Mucosa of descending colon (tissue), 3 donors: ENCODE data around the gene EXPH5. TPM values are rescaled to one million over a fixed set of nuclear protein-coding genes. Genes with fewer than 3 reads are reported as not detected.
A peak's percentile ranks its signal among the peaks of the same experiment; 100 is the strongest.

ENCODE experiments used
- ATAC-seq: fragments of 200-7000 bp; cut with Tn5 transposase; one replicate; pipeline ENCODE4 v1.9.1; 2020; ENCODE audit warnings: mild to moderate bottlenecking, moderate library complexity
- DNase-seq, 3 donors: peaks; one replicate each; pipeline ENCODE4 v3.0.0-alpha.2; 2020
- H3K36me3 ChIP-seq: fragments of 200-600 bp; one replicate; pipeline ENCODE4 v1.8.0; 2021; ENCODE audit warnings: low read depth, mild to moderate bottlenecking
- H3K4me1 ChIP-seq: fragments of 200-600 bp; one replicate; pipeline ENCODE4 v1.8.0; 2021; ENCODE audit warnings: low read depth, mild to moderate bottlenecking
- H3K4me3 ChIP-seq: fragments of 200-600 bp; one replicate; pipeline ENCODE4 v1.8.0; 2021; ENCODE audit warnings: mild to moderate bottlenecking
- H3K9me3 ChIP-seq: fragments of 200-600 bp; one replicate; pipeline ENCODE4 v1.8.0; 2021; ENCODE audit warnings: mild to moderate bottlenecking
- CTCF ChIP-seq: fragments of 200-600 bp; IDR thresholded peaks from one replicate; pipeline ENCODE4 v1.8.0; 2022; ENCODE audit warnings: antibody characterized with exemption, mild to moderate bottlenecking
- intact Hi-C, 2 donors: fragments of 100-400 bp; cut with DNase I in 1 of 2; cut with micrococcal nuclease in 1 of 2; formaldehyde crosslinking; loops; one replicate each; pipeline versions ENCODE4 v1.11.0 to v1.11.1; 2022; cut with DNase I, micrococcal nuclease
- total RNA-seq, 3 donors: library from RNA; stranded (reverse); fragmentation: NEBNext Ultra II Directional in 2 of 3; extraction: Animal tissue kit (Norgen Biotek cat#: 25700) in 2 of 3; gene quantifications; one replicate each; pipeline versions ENCODE4 v1.2.1 to v1.2.4, GENCODE V29; 2021 to 2023
- donor health status: DM: no; HTN: no; CAD: no; lungs with moderate emphysema.
- donor health status: DM: no; HTN: no; CAD: no.
- donor health status: DM: no; HTN: yes; CAD: no.

EXPH5 gene
- total RNA-seq, 3 donors from 2014 or later: 22.4 to 79.3 (median 26.1) TPM

DNA sequence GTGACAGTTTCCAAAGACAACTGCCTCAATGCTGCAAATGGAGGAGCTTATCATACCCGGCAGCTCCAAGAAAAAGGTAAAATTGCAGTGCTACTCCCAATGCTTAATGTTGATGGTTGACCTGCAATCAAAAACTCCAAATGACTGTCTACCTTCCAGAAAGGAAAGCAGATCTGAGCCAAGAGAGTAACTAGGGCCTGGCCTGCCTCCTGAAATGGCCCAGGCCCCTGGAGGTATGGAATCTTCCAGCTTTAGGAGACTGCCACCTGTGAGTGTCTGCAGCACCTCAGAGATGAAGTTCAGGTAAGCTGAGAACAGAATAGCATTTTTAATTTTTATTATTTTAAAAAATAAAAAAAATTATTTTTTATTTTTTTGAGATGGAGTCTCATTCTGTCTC lies 23.7 kb downstream of the EXPH5 start:
- Histone ChIP-seq H3K36me3 (no peaks in the 10 kb centered on the region), H3K4me1 (peaks cover 11% of the 10 kb centered on the region), H3K4me3 (no peak overlapping the region), H3K9me3 (no peaks in the 10 kb centered on the region)
- DNase-seq: no peak
- intact Hi-C loops: no loop called here
- no peak for ATAC-seq
- no peak for TF ChIP-seq CTCF

GRCh38 chr11:108568195-108568858 lies 25.2 kb downstream of the EXPH5 start:
- intact Hi-C loops: no loop called here
- no peak for DNase-seq
- no peak overlapping the region for H3K4me3 ChIP-seq
- H3K4me1 ChIP-seq: peaks cover 11% of the 10 kb centered on the region
- H3K9me3 ChIP-seq: no peaks in the 10 kb centered on the region
- TF ChIP-seq CTCF: no peak
- ATAC-seq: no peak
- H3K36me3 ChIP-seq: no peaks in the 10 kb centered on the region

DNA sequence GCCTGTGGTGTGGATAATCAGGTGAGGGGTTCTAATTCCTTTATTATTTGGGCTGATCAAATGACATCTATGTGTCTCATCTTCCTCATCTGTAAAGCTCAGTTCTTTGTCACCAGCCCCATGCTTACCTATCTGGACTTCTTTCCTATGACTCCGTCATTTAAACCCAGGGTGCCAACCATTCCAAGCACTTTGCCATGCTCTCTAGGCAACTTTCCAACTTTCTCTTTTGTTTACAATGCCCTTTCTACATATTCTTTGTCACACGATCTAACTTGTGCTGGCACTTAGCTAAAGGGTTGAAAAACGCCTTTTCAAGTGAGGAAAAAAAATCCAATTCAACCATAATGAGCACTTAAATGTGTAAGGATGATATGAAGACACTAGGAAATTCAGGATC lies 27.9 kb downstream of the EXPH5 start:
- peak; percentile 60 for ATAC-seq
- intact Hi-C loops: no loop called here

GRCh38 chr11:108562746-108563581 lies 30.6 kb downstream of the EXPH5 start:
- Histone ChIP-seq H3K36me3 (no peaks in the 10 kb centered on the region), H3K9me3 (no peaks in the 10 kb centered on the region), H3K4me1 (no peaks in the 10 kb centered on the region), H3K4me3 (no peak overlapping the region)
- no peak for ATAC-seq
- no peak for TF ChIP-seq CTCF
- no peak for DNase-seq
- intact Hi-C loops: no loop called here

More for the DNA sequence above, 27.9 kb downstream of the EXPH5 start:
- no peak overlapping the region for H3K4me3 ChIP-seq
- TF ChIP-seq CTCF: no peak
- DNase-seq: no peak
- no peaks in the 10 kb centered on the region for H3K36me3 ChIP-seq
- H3K4me1 ChIP-seq: peaks cover 4% of the 10 kb centered on the region
- H3K9me3 ChIP-seq: no peaks in the 10 kb centered on the region

DNA sequence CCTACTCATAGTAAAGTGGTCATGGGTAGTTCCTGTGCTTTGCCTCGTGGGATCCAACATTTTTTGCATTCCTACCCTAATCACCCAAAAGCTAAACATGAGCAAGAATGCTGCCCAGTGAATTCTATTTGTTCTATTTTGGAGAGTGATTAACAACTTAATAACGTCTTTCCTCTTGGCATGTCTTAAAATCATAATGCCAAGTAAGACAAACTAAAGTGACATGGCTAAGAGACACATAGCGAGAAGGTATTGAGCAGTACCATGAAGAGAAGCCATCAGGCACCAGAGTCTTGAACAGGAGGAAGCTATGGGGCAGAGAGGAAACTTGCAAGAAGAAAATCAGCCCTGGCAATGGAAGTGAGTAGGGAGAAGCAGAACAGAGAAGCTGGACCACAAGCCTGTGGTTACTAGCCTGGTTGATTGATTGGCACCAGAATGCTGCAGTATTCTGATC lies 32.0 kb downstream of the EXPH5 start:
- ATAC-seq: no peak

More for the DNA sequence above, 32.0 kb downstream of the EXPH5 start:
- H3K4me1 ChIP-seq: no peaks in the 10 kb centered on the region
- DNase-seq: no peak
- no peak for TF ChIP-seq CTCF
- intact Hi-C loops: no loop called here
- no peak overlapping the region for H3K4me3 ChIP-seq
- no peaks in the 10 kb centered on the region for H3K36me3 ChIP-seq
- no peaks in the 10 kb centered on the region for H3K9me3 ChIP-seq
